ENCODE measurements around the gene PAQR8.

GRCh38 chr6:52417675-52418111 lies 55.7 kb downstream of the PAQR8 start:
- no peak for TF ChIP-seq CTCF (IDR thresholded peaks at IDR 0.05; ENCODE audit: poor library complexity)
- TF ChIP-seq EZH2phosphoT487 (IDR thresholded peaks at IDR 0.05; ENCODE audit: low read depth, severe bottlenecking, unreplicated experiment): no peak
- no peak for TF ChIP-seq EZH2 (IDR thresholded peaks at IDR 0.05; ENCODE audit: borderline replicate concordance)
